ENCODE measurements around the gene SLC12A7. TPM values are rescaled to one million over a fixed set of nuclear protein-coding genes. Genes with fewer than 3 reads are reported as not detected.

Gene SLC12A7
- total RNA-seq, 2 donors from 2014 or later = 58.9 to 61.6 TPM

DNA sequence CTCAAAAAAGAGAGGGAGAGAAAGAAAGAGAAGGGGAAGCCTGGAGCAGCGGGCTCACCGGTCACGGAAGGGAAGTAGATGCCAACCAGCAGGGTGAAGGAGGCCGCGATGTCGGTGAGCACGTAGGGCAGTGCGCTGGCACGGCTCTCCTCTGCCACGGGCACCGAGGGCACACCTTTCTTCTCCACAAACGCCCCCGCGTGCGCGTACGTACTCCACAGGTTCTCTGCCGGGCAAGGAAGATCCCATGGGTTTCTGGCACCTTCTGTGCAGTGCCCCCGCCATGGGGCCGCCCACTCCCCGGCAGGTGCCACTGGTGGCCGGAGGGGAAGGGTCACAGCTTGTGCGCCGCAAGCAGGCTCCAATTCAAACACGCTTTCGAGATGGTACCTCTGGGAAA, 30.3 kb downstream of the SLC12A7 start:
- Mint-ChIP-seq H3K9me3 (no peaks in the 10 kb centered on the region), H3K27me3 (ENCODE audit: insufficient read depth) (no peaks in the 10 kb centered on the region), H3K4me1 (no peaks in the 10 kb centered on the region), H3K27ac (peak overlapping the region; percentile 48), H3K36me3 (ENCODE audit: low read depth) (peaks cover 37% of the 10 kb centered on the region), H3K4me3 (no peak overlapping the region)
- Histone ChIP-seq H3K36me3 (ENCODE audit: control insufficient read depth, insufficient read depth, low read length) (peaks cover 4% of the 10 kb centered on the region), H3K27me3 (ENCODE audit: control insufficient read depth, insufficient read depth, low read length, poor library complexity, severe bottlenecking) (no peaks in the 10 kb centered on the region), H3K4me1 (ENCODE audit: control insufficient read depth, insufficient read depth, low read length) (no peaks in the 10 kb centered on the region), H3K9ac (ENCODE audit: extremely low read depth, low read length, poor library complexity, severe bottlenecking) (no peak overlapping the region), H3K27ac (ENCODE audit: low read depth, low read length) (no peak overlapping the region), H3K9me3 (ENCODE audit: control insufficient read depth, low read length) (no peaks in the 10 kb centered on the region), H3K4me3 (ENCODE audit: low read length) (no peak overlapping the region)
- no peak for DNase-seq
- TF ChIP-seq, protein P1, sequence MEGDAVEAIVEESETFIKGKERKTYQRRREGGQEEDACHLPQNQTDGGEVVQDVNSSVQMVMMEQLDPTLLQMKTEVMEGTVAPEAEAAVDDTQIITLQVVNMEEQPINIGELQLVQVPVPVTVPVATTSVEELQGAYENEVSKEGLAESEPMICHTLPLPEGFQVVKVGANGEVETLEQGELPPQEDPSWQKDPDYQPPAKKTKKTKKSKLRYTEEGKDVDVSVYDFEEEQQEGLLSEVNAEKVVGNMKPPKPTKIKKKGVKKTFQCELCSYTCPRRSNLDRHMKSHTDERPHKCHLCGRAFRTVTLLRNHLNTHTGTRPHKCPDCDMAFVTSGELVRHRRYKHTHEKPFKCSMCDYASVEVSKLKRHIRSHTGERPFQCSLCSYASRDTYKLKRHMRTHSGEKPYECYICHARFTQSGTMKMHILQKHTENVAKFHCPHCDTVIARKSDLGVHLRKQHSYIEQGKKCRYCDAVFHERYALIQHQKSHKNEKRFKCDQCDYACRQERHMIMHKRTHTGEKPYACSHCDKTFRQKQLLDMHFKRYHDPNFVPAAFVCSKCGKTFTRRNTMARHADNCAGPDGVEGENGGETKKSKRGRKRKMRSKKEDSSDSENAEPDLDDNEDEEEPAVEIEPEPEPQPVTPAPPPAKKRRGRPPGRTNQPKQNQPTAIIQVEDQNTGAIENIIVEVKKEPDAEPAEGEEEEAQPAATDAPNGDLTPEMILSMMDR (conservative IDR thresholded peaks at IDR 0.05) = no peak
- 95 to 97% methylated on average over 23 to 26 of the region's 26 CpGs for WGBS, 2 experiments (ENCODE audit: insufficient coverage in 1 of 2, insufficient read length in 1 of 2)

DNA sequence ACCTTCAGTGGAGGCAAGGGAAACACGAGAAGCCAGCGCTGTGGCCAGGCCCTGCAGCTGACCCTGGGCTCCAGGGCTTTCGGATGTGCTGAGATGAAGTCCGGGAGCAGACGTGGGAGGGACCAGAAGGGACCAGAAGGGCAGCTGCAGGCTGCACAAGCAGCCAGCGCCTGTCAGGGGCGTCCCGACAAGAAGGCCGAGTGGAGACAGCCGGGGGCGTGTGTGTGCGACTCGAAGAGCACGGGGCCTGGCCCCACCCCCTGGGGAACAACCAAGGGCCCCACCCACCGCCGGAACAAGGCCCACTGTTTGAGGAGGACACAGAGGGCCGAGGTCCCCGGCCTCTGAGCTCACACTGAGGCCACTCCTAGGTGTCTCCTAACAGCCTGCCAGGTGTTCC, 31.4 kb downstream of the SLC12A7 start:
- Histone ChIP-seq H3K9me3 (ENCODE audit: control insufficient read depth, low read length) (no peaks in the 10 kb centered on the region), H3K36me3 (ENCODE audit: control insufficient read depth, insufficient read depth, low read length) (no peaks in the 10 kb centered on the region), H3K4me3 (ENCODE audit: low read length) (no peak overlapping the region), H3K9ac (ENCODE audit: extremely low read depth, low read length, poor library complexity, severe bottlenecking) (no peak overlapping the region), H3K27ac (ENCODE audit: low read depth, low read length) (peak overlapping the region; percentile 64), H3K4me1 (ENCODE audit: control insufficient read depth, insufficient read depth, low read length) (no peaks in the 10 kb centered on the region), H3K27me3 (ENCODE audit: control insufficient read depth, insufficient read depth, low read length, poor library complexity, severe bottlenecking) (no peaks in the 10 kb centered on the region)
- Mint-ChIP-seq H3K4me3 (no peak overlapping the region), H3K27me3 (ENCODE audit: insufficient read depth) (no peaks in the 10 kb centered on the region), H3K4me1 (no peaks in the 10 kb centered on the region), H3K9me3 (no peaks in the 10 kb centered on the region), H3K36me3 (ENCODE audit: low read depth) (peaks cover 34% of the 10 kb centered on the region), H3K27ac (no peak overlapping the region)
- TF ChIP-seq, protein P1 (conservative IDR thresholded peaks at IDR 0.05) = no peak
- 91 to 94% methylated on average over 16 to 18 of the region's 18 CpGs for WGBS, 2 experiments (ENCODE audit: insufficient coverage in 1 of 2, insufficient read length in 1 of 2)
- DNase-seq = no peak

DNA sequence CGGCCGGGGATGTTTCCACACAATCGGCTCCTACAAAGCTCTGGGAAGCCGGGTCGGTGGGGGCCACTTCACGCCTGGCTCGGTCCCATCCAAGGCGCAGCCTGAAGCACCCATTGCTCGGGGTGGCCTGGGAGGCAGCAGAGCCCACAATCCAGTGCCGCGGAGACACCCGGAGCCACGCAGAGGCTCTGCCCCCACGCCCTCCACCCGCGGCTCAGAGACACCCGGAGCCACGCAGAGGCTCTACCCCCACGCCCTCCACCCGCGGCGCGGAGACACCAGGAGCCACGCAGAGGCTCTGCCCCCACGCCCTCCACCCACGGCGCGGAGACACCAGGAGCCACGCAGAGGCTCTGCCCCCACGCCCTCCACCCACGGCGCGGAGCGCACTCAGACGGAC, 31.9 kb downstream of the SLC12A7 start:
- Mint-ChIP-seq H3K36me3 (ENCODE audit: low read depth) (peaks cover 34% of the 10 kb centered on the region), H3K4me3 (no peak overlapping the region), H3K27me3 (ENCODE audit: insufficient read depth) (no peaks in the 10 kb centered on the region), H3K4me1 (no peaks in the 10 kb centered on the region), H3K27ac (no peak overlapping the region), H3K9me3 (no peaks in the 10 kb centered on the region)
- DNase-seq = no peak
- Histone ChIP-seq H3K36me3 (ENCODE audit: control insufficient read depth, insufficient read depth, low read length) (no peaks in the 10 kb centered on the region), H3K9me3 (ENCODE audit: control insufficient read depth, low read length) (no peaks in the 10 kb centered on the region), H3K27me3 (ENCODE audit: control insufficient read depth, insufficient read depth, low read length, poor library complexity, severe bottlenecking) (no peaks in the 10 kb centered on the region), H3K27ac (ENCODE audit: low read depth, low read length) (no peak overlapping the region), H3K9ac (ENCODE audit: extremely low read depth, low read length, poor library complexity, severe bottlenecking) (no peak overlapping the region), H3K4me1 (ENCODE audit: control insufficient read depth, insufficient read depth, low read length) (no peaks in the 10 kb centered on the region), H3K4me3 (ENCODE audit: low read length) (no peak overlapping the region)
- WGBS, 2 experiments (ENCODE audit: insufficient coverage in 1 of 2, insufficient read length in 1 of 2) = 97% methylated on average over 22 to 28 of the region's 35 CpGs
- TF ChIP-seq, protein P1 (conservative IDR thresholded peaks at IDR 0.05) = no peak

All from endodermal cell (in vitro differentiated cells).